Measurements from ENCODE around the gene NAA38. TPM values are rescaled to one million over a fixed set of nuclear protein-coding genes. Genes with fewer than 3 reads are reported as not detected.
A peak's percentile ranks its signal among the peaks of the same experiment; 100 is the strongest.

The NAA38 gene
- total RNA-seq, 1 donor from 2014 or later, result 60.2 TPM

DNA sequence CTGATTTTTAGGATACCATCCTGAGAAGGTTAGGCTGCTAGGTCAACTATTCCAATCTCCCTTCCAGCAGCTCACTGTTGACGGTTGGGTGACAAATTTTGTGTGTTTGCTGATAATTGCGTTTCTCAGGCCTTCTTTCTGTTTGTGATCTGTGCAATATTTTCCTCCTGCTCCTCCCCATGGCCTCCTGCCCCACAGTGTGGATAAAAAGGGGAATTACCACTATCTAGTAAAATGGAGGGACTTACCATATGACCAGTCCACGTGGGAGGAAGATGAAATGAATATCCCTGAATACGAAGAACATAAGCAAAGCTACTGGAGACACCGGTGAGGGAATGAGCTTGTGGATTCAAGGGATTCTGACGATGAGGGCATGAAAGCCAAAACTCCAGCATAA lies 40.4 kb upstream of the NAA38 start:
- H3K4me1 Mint-ChIP-seq (ENCODE audit: low read depth, unreplicated experiment), result no peaks in the 10 kb centered on the region
- Histone ChIP-seq H3K4me1 (ENCODE audit: insufficient read depth, low read length) (no peaks in the 10 kb centered on the region), H3K27ac (ENCODE audit: low read depth, low read length) (no peak overlapping the region), H4K20me1 (ENCODE audit: insufficient read depth, low read length) (peaks cover 16% of the 10 kb centered on the region), H3K4me2 (ENCODE audit: low read length) (no peak overlapping the region), H2AFZ (ENCODE audit: low read depth, low read length) (no peak overlapping the region), H3K9me3 (ENCODE audit: insufficient read depth, low read depth, low read length) (no peaks in the 10 kb centered on the region), H3K4me3 (ENCODE audit: insufficient read depth, low read depth, low read length) (no peak overlapping the region), H3K79me2 (ENCODE audit: insufficient read depth, low read length) (no peaks in the 10 kb centered on the region), H3K9ac (ENCODE audit: low read length) (no peak overlapping the region), H3K36me3 (ENCODE audit: insufficient read depth, low read length) (peaks cover 70% of the 10 kb centered on the region), H3K27me3 (ENCODE audit: insufficient read depth, low read length) (no peaks in the 10 kb centered on the region)
- no peak overlapping the region for H3K4me3 Mint-ChIP-seq (ENCODE audit: unreplicated experiment)
- H3K27me3 Mint-ChIP-seq (ENCODE audit: low read depth, unreplicated experiment), result no peaks in the 10 kb centered on the region
- TF ChIP-seq EZH2 (IDR thresholded peaks at IDR 0.05; ENCODE audit: insufficient read depth, low read length) (no peak), CTCF (IDR thresholded peaks at IDR 0.05; ENCODE audit: insufficient read depth, low read depth, low read length) (peak; percentile 28)
- peaks cover 62% of the 10 kb centered on the region for H3K36me3 Mint-ChIP-seq (ENCODE audit: low read depth, unreplicated experiment)
- DNase-seq (ENCODE audit: low read depth), result no peak
- no peak overlapping the region for H3K27ac Mint-ChIP-seq (ENCODE audit: unreplicated experiment)
- peaks cover 4% of the 10 kb centered on the region for H3K9me3 Mint-ChIP-seq (ENCODE audit: unreplicated experiment)
- peak; percentile 71 for FAIRE-seq

DNA sequence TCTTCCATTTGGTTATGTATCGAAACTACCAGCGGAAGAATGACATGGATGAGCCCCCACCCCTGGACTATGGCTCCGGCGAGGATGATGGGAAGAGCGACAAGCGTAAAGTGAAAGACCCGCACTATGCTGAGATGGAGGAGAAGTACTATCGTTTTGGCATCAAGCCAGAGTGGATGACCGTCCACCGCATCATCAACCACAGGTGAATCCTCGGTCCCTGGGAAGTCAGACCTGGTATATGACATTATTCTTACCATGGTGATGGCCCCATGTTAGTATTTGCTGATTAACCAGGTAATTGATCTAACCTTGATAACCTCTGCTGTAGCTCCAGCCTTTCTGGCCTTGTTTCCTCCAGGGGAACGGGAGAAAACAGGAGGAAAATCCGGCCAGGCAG lies 39.7 kb upstream of the NAA38 start:
- Histone ChIP-seq H3K9ac (ENCODE audit: low read length) (peak overlapping the region; percentile 12), H4K20me1 (ENCODE audit: insufficient read depth, low read length) (peaks cover 13% of the 10 kb centered on the region), H2AFZ (ENCODE audit: low read depth, low read length) (no peak overlapping the region), H3K9me3 (ENCODE audit: insufficient read depth, low read depth, low read length) (no peaks in the 10 kb centered on the region), H3K4me2 (ENCODE audit: low read length) (no peak overlapping the region), H3K27me3 (ENCODE audit: insufficient read depth, low read length) (no peaks in the 10 kb centered on the region), H3K36me3 (ENCODE audit: insufficient read depth, low read length) (peaks cover 68% of the 10 kb centered on the region), H3K27ac (ENCODE audit: low read depth, low read length) (no peak overlapping the region), H3K4me1 (ENCODE audit: insufficient read depth, low read length) (no peaks in the 10 kb centered on the region), H3K4me3 (ENCODE audit: insufficient read depth, low read depth, low read length) (no peak overlapping the region), H3K79me2 (ENCODE audit: insufficient read depth, low read length) (no peaks in the 10 kb centered on the region)
- TF ChIP-seq CTCF (IDR thresholded peaks at IDR 0.05; ENCODE audit: insufficient read depth, low read depth, low read length), result no peak
- no peak for TF ChIP-seq EZH2 (IDR thresholded peaks at IDR 0.05; ENCODE audit: insufficient read depth, low read length)
- Mint-ChIP-seq H3K4me3 (ENCODE audit: unreplicated experiment) (peak overlapping the region; percentile 54), H3K27ac (ENCODE audit: unreplicated experiment) (no peak overlapping the region), H3K4me1 (ENCODE audit: low read depth, unreplicated experiment) (no peaks in the 10 kb centered on the region), H3K36me3 (ENCODE audit: low read depth, unreplicated experiment) (peaks cover 60% of the 10 kb centered on the region), H3K27me3 (ENCODE audit: low read depth, unreplicated experiment) (no peaks in the 10 kb centered on the region), H3K9me3 (ENCODE audit: unreplicated experiment) (peaks cover 4% of the 10 kb centered on the region)
- no peak for FAIRE-seq
- DNase-seq (ENCODE audit: low read depth), result no peak

DNA sequence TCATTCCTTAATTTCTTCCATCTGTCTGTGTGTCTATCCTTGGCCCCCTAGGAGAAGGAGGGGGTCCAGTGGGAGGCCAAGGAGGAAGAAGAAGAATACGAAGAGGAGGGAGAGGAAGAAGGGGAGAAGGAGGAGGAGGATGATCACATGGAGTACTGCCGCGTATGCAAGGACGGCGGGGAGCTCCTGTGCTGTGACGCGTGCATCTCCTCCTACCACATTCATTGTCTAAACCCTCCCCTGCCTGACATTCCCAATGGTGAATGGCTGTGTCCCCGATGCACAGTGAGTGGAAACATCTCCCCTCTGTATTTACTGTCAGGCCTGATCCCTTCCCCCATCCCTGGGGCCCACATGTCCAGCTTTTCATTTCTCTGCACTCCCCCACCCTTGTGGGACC lies 37.5 kb upstream of the NAA38 start:
- H3K27me3 Mint-ChIP-seq (ENCODE audit: low read depth, unreplicated experiment), result no peaks in the 10 kb centered on the region
- H3K4me3 Mint-ChIP-seq (ENCODE audit: unreplicated experiment), result no peak overlapping the region
- H3K4me1 Mint-ChIP-seq (ENCODE audit: low read depth, unreplicated experiment), result no peaks in the 10 kb centered on the region
- DNase-seq (ENCODE audit: low read depth) (no peak), FAIRE-seq (no peak)
- TF ChIP-seq CTCF (IDR thresholded peaks at IDR 0.05; ENCODE audit: insufficient read depth, low read depth, low read length) (no peak), EZH2 (IDR thresholded peaks at IDR 0.05; ENCODE audit: insufficient read depth, low read length) (no peak)
- no peak overlapping the region for H3K27ac Mint-ChIP-seq (ENCODE audit: unreplicated experiment)
- no peaks in the 10 kb centered on the region for H3K27me3 ChIP-seq (ENCODE audit: insufficient read depth, low read length)
- H3K36me3 ChIP-seq (ENCODE audit: insufficient read depth, low read length), result peaks cover 56% of the 10 kb centered on the region
- no peaks in the 10 kb centered on the region for H3K4me1 ChIP-seq (ENCODE audit: insufficient read depth, low read length)
- peaks cover 24% of the 10 kb centered on the region for H4K20me1 ChIP-seq (ENCODE audit: insufficient read depth, low read length)
- H3K4me3 ChIP-seq (ENCODE audit: insufficient read depth, low read depth, low read length), result no peak overlapping the region
- H3K27ac ChIP-seq (ENCODE audit: low read depth, low read length), result no peak overlapping the region
- H3K4me2 ChIP-seq (ENCODE audit: low read length), result no peak overlapping the region
- H3K36me3 Mint-ChIP-seq (ENCODE audit: low read depth, unreplicated experiment), result peaks cover 54% of the 10 kb centered on the region
- no peak overlapping the region for H2AFZ ChIP-seq (ENCODE audit: low read depth, low read length)
- H3K9me3 Mint-ChIP-seq (ENCODE audit: unreplicated experiment), result peaks cover 2% of the 10 kb centered on the region
- H3K9ac ChIP-seq (ENCODE audit: low read length), result no peak overlapping the region
- H3K79me2 ChIP-seq (ENCODE audit: insufficient read depth, low read length), result peaks cover 7% of the 10 kb centered on the region
- no peaks in the 10 kb centered on the region for H3K9me3 ChIP-seq (ENCODE audit: insufficient read depth, low read depth, low read length)

Measured in astrocyte (in vitro differentiated cells and primary cell).